HepG2 (cell line): Measurements from ENCODE around the gene ZNF853. TPM values are rescaled to one million over a fixed set of nuclear protein-coding genes. Genes with fewer than 3 reads are reported as not detected.
A peak's percentile ranks its signal among the peaks of the same experiment; 100 is the strongest.

Source experiments
- CBFB ChIP-seq: sonication (generic); formaldehyde crosslinking; IDR thresholded peaks from 2 replicates; pipeline ENCODE4 v1.4.0; 2020; ENCODE audit warnings: missing genetic modification reagents
- DR1 ChIP-seq: sonication (generic); formaldehyde crosslinking; IDR thresholded peaks from 2 replicates; pipeline ENCODE4 v1.8.0; 2021; ENCODE audit warnings: mild to moderate bottlenecking, missing genetic modification reagents, inconsistent platforms
- EP300 ChIP-seq, 3 experiments: sonication (generic) in 1 of 3; formaldehyde crosslinking in 1 of 3; IDR thresholded peaks; 2 replicates each; pipeline versions ENCODE4 v1.5.1 to v1.6.1; 2011 to 2020; ENCODE audit warnings: low read depth in 2 of 3, low read length in 2 of 3, borderline replicate concordance in 1 of 3, improper control_type of control experiment in 1 of 3, mild to moderate bottlenecking in 1 of 3, missing genetic modification reagents in 1 of 3, moderate library complexity in 1 of 3
- GLMP ChIP-seq: sonication (generic); formaldehyde crosslinking; IDR thresholded peaks from 2 replicates; pipeline ENCODE4 v1.9.0; 2021; ENCODE audit warnings: missing genetic modification reagents, mild to moderate bottlenecking, borderline replicate concordance
- HDAC2 ChIP-seq: sonication (generic); formaldehyde crosslinking; IDR thresholded peaks from 2 replicates; pipeline ENCODE4 v1.4.0; 2020; ENCODE audit warnings: missing genetic modification reagents
- HHEX ChIP-seq: IDR thresholded peaks from 2 replicates; pipeline ENCODE4 v1.6.1; 2016; ENCODE audit warnings: control low read depth
- MXD4 ChIP-seq: IDR thresholded peaks from 2 replicates; pipeline ENCODE4 v1.6.1; 2016; ENCODE audit warnings: mild to moderate bottlenecking, missing biosample characterization, missing genetic modification reagents
- SAFB2 ChIP-seq: sonication (generic); formaldehyde crosslinking; IDR thresholded peaks from 2 replicates; pipeline ENCODE4 v1.5.1; 2020; ENCODE audit warnings: missing genetic modification reagents, low read depth, mild to moderate bottlenecking, borderline replicate concordance
- TFDP2 ChIP-seq: sonication (generic); formaldehyde crosslinking; IDR thresholded peaks from 2 replicates; pipeline ENCODE4 v1.4.0; 2020; ENCODE audit warnings: missing genetic modification reagents
- THAP11 ChIP-seq: IDR thresholded peaks from 2 replicates; pipeline ENCODE4 v1.6.1; 2016; ENCODE audit warnings: missing biosample characterization, missing genetic modification reagents
- TRAFD1 ChIP-seq: sonication (generic); formaldehyde crosslinking; IDR thresholded peaks from 2 replicates; pipeline ENCODE4 v1.5.1; 2020; ENCODE audit warnings: missing genetic modification reagents, mild to moderate bottlenecking, borderline replicate concordance
- ZBTB21 ChIP-seq: sonication (generic); formaldehyde crosslinking; IDR thresholded peaks from 2 replicates; pipeline ENCODE4 v1.4.0; 2020; ENCODE audit warnings: missing genetic modification reagents
- ZBTB42 ChIP-seq: sonication (generic); formaldehyde crosslinking; IDR thresholded peaks from 2 replicates; pipeline ENCODE4 v1.5.0; 2020; ENCODE audit warnings: mild to moderate bottlenecking, missing genetic modification reagents
- ZNF274 ChIP-seq: sonication (generic); formaldehyde crosslinking; IDR thresholded peaks from 2 replicates; pipeline ENCODE4 v1.5.1; 2020; ENCODE audit warnings: mild to moderate bottlenecking, missing genetic modification reagents
- ZNF34 ChIP-seq: sonication (generic); formaldehyde crosslinking; IDR thresholded peaks from 2 replicates; pipeline ENCODE4 v1.4.0; 2020; ENCODE audit warnings: mild to moderate bottlenecking, missing genetic modification reagents, borderline replicate concordance
- ZNF383 ChIP-seq: sonication (generic); formaldehyde crosslinking; IDR thresholded peaks from 2 replicates; pipeline ENCODE4 v1.4.0; 2020; ENCODE audit warnings: missing genetic modification reagents, mild to moderate bottlenecking, borderline replicate concordance
- ZNF672 ChIP-seq: sonication (generic); formaldehyde crosslinking; IDR thresholded peaks from 2 replicates; pipeline ENCODE4 v1.8.1; 2022; ENCODE audit warnings: missing genetic modification reagents
- ZNF674 ChIP-seq: sonication (generic); formaldehyde crosslinking; IDR thresholded peaks from 2 replicates; pipeline ENCODE4 v1.5.0; 2020; ENCODE audit warnings: low read depth, mild to moderate bottlenecking, missing genetic modification reagents
- ZNF703 ChIP-seq: sonication (generic); formaldehyde crosslinking; IDR thresholded peaks from 2 replicates; pipeline ENCODE4 v1.5.1; 2020; ENCODE audit warnings: missing genetic modification reagents, mild to moderate bottlenecking, moderate library complexity, borderline replicate concordance
- ZNF75D ChIP-seq: sonication (generic); formaldehyde crosslinking; IDR thresholded peaks from 2 replicates; pipeline ENCODE4 v1.8.1; 2023; ENCODE audit warnings: missing genetic modification reagents, mild to moderate bottlenecking, borderline replicate concordance
- ZNF891 ChIP-seq: sonication (generic); formaldehyde crosslinking; IDR thresholded peaks from 2 replicates; pipeline ENCODE4 v1.5.0; 2020; ENCODE audit warnings: mild to moderate bottlenecking, missing genetic modification reagents
- ZSCAN30 ChIP-seq: sonication (generic); formaldehyde crosslinking; IDR thresholded peaks from 2 replicates; pipeline ENCODE4 v1.5.0; 2020; ENCODE audit warnings: mild to moderate bottlenecking, missing genetic modification reagents
- polyA plus RNA-seq, 8 experiments: library from polyadenylated mRNA; depleted of rRNA in 3 of 8; stranded (reverse) in 7 of 8; unstranded in 1 of 8; fragments of >200 nt; fragmentation: Illumina TruSeq in 4 of 8; extraction: Trizol in 4 of 8; gene quantifications; 2 replicates each; pipeline versions ENCODE4 v1.2.1 to v1.2.3, GENCODE V29; 2011 to 2016; ENCODE audit warnings: low read depth in 4 of 8, missing spikeins in 1 of 8, mixed read lengths in 1 of 8; ENCODE audit not compliant: insufficient read depth in 1 of 8
- total RNA-seq, 5 experiments: library from RNA; depleted of rRNA; stranded (reverse); fragments of >200 nt; fragmentation: Illumina TruSeq; extraction: Trizol; gene quantifications; 2 replicates each; pipeline ENCODE4 v1.2.3, GENCODE V29; 2016; ENCODE audit warnings: low read depth in 1 of 5

Gene ZNF853
- total and polyA plus RNA-seq, 2 of the 13 experiments (the other 11 are each of a cell fraction or from before 2014, with no cell fraction given), result 2.1 to 6.2 TPM

- TF ChIP-seq TFDP2 (CRISPR knock-in tag), result peak; percentile 81
- peak; percentile 87; the same call in 1 of the 2 replicates for TF ChIP-seq ZNF75D (CRISPR knock-in tag)
- TF ChIP-seq MXD4, result peak; percentile 47; the same call in 1 of the 2 replicates
- no peak for TF ChIP-seq HHEX
- TF ChIP-seq ZNF703 (CRISPR knock-in tag), result no peak
- peak; percentile 97 for TF ChIP-seq ZBTB21 (CRISPR knock-in tag)
- 0 out of 2 replicates have a peak, but pooled peaks have one; percentile 39 for TF ChIP-seq ZSCAN30
- TF ChIP-seq GLMP (CRISPR knock-in tag), result no peak
- TF ChIP-seq DR1 (CRISPR knock-in tag), result peak; percentile 23; the same call in 1 of the 2 replicates
- TF ChIP-seq ZNF891, result peak; percentile 42; the same call in 1 of the 2 replicates
- TF ChIP-seq CBFB (CRISPR knock-in tag), result peak; percentile 71; the same call in 1 of the 2 replicates
- no peak; the same call in 1 of the 2 replicates for TF ChIP-seq ZNF34 (CRISPR knock-in tag)
- no peak for TF ChIP-seq ZNF274 (CRISPR knock-in tag)
- TF ChIP-seq EP300 (IDR thresholded peaks at IDR 0.05; ENCODE audit: low read depth in 2 of 2, low read length in 2 of 2), result peak in 1 of 2 experiments; percentile 35; a peak in 1 of 4 replicates
- TF ChIP-seq EP300 (CRISPR knock-in tag; IDR thresholded peaks at IDR 0.05; ENCODE audit: borderline replicate concordance), result peak; percentile 32; the same call in 1 of the 2 replicates
- peak; percentile 58; the same call in 1 of the 2 replicates for TF ChIP-seq HDAC2
- TF ChIP-seq ZNF383 (CRISPR knock-in tag), result no peak
- 0 out of 2 replicates have a peak, but pooled peaks have one; percentile 35 for TF ChIP-seq TRAFD1 (CRISPR knock-in tag)
- TF ChIP-seq SAFB2, result no peak; the same call in 1 of the 2 replicates
- TF ChIP-seq THAP11, result peak; percentile 86
- no peak for TF ChIP-seq ZNF672 (CRISPR knock-in tag)
- TF ChIP-seq ZBTB42 (CRISPR knock-in tag), result no peak
- TF ChIP-seq ZNF674 (CRISPR knock-in tag), result 0 out of 2 replicates have a peak, but pooled peaks have one; percentile 52
Observed at GRCh38 chr7:6577369-6578113, 37.9 kb upstream of the ZNF853 start, which contains the start of gene ZDHHC4 (continued).
